ENCODE results near the gene SULT4A1. TPM values are rescaled to one million over a fixed set of nuclear protein-coding genes. Genes with fewer than 3 reads are reported as not detected.
"Not testable (repeated sequence)": the region's sequence is repeated elsewhere in the genome, so short reads cannot be mapped to it uniquely, and the experiment has no call there.

The SULT4A1 gene, protein sequence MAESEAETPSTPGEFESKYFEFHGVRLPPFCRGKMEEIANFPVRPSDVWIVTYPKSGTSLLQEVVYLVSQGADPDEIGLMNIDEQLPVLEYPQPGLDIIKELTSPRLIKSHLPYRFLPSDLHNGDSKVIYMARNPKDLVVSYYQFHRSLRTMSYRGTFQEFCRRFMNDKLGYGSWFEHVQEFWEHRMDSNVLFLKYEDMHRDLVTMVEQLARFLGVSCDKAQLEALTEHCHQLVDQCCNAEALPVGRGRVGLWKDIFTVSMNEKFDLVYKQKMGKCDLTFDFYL
- under 1 TPM; 0.07 to 0.14 TPM for total RNA-seq

DNA sequence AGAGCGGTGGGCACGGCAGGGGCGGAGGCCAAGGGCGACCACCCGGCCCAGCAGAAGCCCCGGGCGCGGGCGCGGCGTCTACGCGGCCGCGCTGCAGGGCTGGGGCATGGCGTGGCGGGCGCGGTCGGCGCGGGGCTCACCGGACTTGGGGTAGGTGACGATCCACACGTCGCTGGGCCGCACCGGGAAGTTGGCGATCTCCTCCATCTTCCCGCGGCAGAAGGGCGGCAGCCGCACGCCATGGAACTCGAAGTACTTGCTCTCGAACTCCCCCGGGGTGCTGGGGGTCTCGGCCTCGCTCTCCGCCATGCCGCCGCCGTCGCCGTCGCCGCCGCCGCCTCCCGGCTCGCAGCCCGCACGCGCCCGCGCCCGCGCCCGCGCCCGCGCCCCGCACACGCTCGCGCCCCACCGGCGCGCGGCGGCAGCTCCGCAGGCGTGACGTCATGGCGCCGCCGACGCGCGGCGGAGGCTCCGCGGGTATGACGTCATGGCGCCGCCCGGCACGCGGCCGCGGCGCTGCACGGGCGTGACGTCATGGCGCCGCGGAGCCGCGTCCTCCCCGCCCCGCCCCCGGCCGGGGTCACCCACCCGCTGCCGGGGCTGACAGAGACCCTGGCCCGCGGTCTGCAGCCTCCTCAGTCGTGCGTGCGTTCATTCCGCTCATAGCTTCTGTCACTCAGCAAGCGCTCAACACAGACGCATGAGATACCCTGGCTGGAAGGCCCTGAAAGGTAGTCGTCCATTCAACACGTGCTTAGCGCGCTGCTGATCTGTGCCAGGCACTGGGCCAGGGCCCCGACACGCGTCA, at the start of gene SULT4A1:
Gene SULT4A1, minus strand, starts transcription at position 440 of the 808 bp plus-strand sequence. Its CDS starts 131 bp downstream, at position 309.
- H3K4me1 Mint-ChIP-seq, result no peaks in the 10 kb centered on the region
- peak within 1 kb of the TSS; percentile 23 for H3K4me3 Mint-ChIP-seq
- no peak within 1 kb of the TSS for H3K27ac Mint-ChIP-seq
- no peaks in the 10 kb centered on the region for H3K36me3 Mint-ChIP-seq (ENCODE audit: low read depth)
- ChIA-PET CTCF (interaction anchor here (0.6 to 1.0 kb wide), 2 partner anchors 20 to 39 kb away, joined by 3 read pairs; no protein-coding TSS in a partner anchor), POLR2A (no interaction called here)
- no peak for ATAC-seq
- peak; percentile 30 for DNase-seq
- intact Hi-C loops (cut with DNase I, micrococcal nuclease), result no loop called here
- peaks cover 58% of the 10 kb centered on the region for H3K27me3 Mint-ChIP-seq
- H3K9me3 Mint-ChIP-seq (ENCODE audit: low read depth), result no peaks in the 10 kb centered on the region

DNA sequence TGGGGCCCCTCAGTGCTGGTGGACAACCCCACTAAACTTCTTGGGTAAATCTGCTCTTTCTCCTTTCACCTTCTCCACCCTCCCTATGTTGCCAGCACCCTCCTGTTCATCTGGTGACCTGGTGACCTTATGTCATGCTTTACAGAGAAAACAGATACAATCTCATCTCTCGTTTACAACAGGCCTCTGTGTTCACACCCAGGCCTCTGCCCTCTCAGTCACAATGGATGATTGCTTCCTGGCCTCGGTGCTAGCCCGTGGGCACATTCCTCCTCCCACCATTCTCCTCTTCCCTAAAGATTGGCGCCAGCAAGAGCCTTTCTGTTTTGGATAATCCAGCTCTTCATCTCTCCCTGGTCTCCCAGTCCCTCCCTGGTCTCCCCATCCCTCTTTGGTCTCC, 49.0 kb upstream of the SULT4A1 start:
- Mint-ChIP-seq H3K4me1 (no peaks in the 10 kb centered on the region), H3K36me3 (ENCODE audit: low read depth) (no peaks in the 10 kb centered on the region), H3K4me3 (no peak overlapping the region), H3K27ac (no peak overlapping the region), H3K27me3 (no peaks in the 10 kb centered on the region), H3K9me3 (ENCODE audit: low read depth) (no peaks in the 10 kb centered on the region)
- intact Hi-C loops (cut with DNase I, micrococcal nuclease), result no loop called here
- POLR2A ChIA-PET, result no interaction called here
- CTCF ChIA-PET, result no interaction called here
- no peak for ATAC-seq
- no peak for DNase-seq

DNA sequence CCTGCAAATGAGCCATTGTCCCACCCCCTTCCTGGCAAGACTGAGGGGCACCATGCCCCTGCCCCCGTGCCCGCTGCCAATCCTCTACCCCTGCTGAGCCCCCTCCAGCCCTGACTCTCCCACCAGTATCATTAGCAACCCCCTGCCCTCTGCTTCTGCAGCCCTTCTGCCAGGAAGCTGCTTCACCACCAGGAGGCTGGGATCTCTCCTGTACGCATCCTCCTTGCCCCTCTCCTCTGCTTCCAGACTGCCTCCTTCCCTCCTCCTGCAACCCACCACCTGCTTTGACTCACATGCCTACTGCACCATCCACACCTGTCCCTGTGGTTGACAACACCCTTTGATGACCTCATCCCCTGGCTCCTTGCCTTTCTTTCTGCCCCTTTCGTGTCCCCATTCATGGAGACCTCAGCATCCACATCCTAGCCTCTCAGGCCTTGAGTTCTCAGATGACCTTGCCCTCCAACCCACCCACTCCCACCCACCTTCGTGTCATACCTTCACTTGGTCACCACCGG, 47.9 kb upstream of the SULT4A1 start:
- Mint-ChIP-seq H3K36me3 (ENCODE audit: low read depth) (no peaks in the 10 kb centered on the region), H3K27ac (no peak overlapping the region), H3K4me3 (no peak overlapping the region), H3K4me1 (no peaks in the 10 kb centered on the region), H3K27me3 (no peaks in the 10 kb centered on the region), H3K9me3 (ENCODE audit: low read depth) (no peaks in the 10 kb centered on the region)
- POLR2A ChIA-PET, result no interaction called here
- no peak for ATAC-seq
- CTCF ChIA-PET, result no interaction called here
- intact Hi-C loops (cut with DNase I, micrococcal nuclease), result no loop called here
- DNase-seq, result no peak

DNA sequence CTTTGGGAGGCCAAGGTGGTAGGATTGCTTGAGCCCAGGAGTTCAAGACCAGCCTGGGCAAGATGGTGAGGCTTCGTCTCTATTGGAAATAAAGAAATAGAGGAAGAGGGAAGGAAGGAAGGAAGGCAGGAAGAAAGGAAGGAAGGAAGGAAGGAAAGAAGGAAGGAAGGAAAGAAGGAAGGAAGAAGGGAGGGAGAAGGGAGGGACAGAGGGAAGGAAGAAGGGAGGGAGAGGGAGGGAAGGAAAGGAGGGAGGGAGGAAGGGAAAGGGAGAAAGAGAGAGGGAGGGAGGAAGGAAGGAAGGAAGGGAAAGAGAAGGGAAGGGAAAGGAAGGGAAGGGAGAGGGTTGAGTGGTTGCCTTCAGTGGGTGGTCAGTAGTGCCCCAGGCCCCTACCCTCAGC, 47.4 kb upstream of the SULT4A1 start:
- ChIA-PET CTCF (no interaction called here), POLR2A (no interaction called here)
- Mint-ChIP-seq H3K9me3 (ENCODE audit: low read depth) (no peaks in the 10 kb centered on the region), H3K36me3 (ENCODE audit: low read depth) (no peaks in the 10 kb centered on the region), H3K27ac (no peak overlapping the region), H3K27me3 (no peaks in the 10 kb centered on the region), H3K4me1 (no peaks in the 10 kb centered on the region), H3K4me3 (no peak overlapping the region)
- ATAC-seq (no peak), DNase-seq (no peak)
- intact Hi-C loops (cut with DNase I, micrococcal nuclease), result no loop called here

DNA sequence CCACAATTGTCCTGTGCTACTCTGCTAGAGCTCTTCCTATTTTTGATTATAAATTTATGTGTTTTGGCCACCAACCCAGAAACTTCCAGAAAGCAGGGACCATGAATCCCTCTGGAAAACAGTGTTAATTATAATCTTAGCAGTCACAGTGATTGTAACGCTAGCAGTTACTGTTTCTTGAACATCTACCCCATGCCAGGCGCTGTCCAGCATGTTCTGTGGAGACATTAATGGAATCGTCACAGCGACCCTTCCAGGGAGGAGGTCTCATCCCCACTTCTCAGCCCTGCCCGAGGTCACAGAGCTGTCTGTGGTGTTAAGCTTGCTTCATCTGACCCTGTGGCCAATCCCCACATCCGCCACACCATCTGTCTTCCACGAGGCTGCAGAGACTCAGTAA, 43.4 kb upstream of the SULT4A1 start:
- Mint-ChIP-seq H3K27me3 (peaks cover 2% of the 10 kb centered on the region), H3K4me1 (no peaks in the 10 kb centered on the region), H3K9me3 (ENCODE audit: low read depth) (no peaks in the 10 kb centered on the region), H3K36me3 (ENCODE audit: low read depth) (no peaks in the 10 kb centered on the region), H3K27ac (no peak overlapping the region), H3K4me3 (no peak overlapping the region)
- CTCF ChIA-PET, result interaction anchor here (1.3 kb wide), 1 partner anchor 23 kb away, joined by 4 read pairs; no protein-coding TSS in a partner anchor
- POLR2A ChIA-PET, result no interaction called here
- DNase-seq (no peak), ATAC-seq (no peak)
- intact Hi-C loops (cut with DNase I, micrococcal nuclease), result no loop called here

DNA sequence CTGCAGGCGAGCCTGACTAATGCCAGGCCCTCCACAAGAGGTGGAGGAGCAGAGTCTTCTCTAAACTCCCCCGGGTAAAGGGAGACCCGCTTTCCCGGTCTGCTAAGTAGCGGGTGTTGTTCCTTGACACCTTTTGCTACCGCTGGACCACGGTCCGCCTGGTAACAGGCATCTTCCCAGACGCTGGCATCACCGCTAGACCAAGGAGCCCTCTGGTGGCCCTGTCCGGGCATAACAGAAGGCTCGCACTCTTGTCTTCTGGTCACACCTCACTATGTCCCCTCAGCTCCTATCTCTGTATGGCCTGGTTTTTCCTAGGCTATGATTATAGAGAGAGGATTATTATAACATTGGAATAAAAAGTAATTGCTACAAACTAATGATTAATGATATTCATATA, 42.1 kb upstream of the SULT4A1 start:
- H3K27me3 Mint-ChIP-seq; H3K4me1 Mint-ChIP-seq; H3K27ac Mint-ChIP-seq; ATAC-seq; POLR2A ChIA-PET; H3K4me3 Mint-ChIP-seq; H3K9me3 Mint-ChIP-seq (ENCODE audit: low read depth); H3K36me3 Mint-ChIP-seq (ENCODE audit: low read depth); intact Hi-C loops (cut with DNase I, micrococcal nuclease); CTCF ChIA-PET: not testable (repeated sequence)
- peak; percentile 62 for DNase-seq

DNA sequence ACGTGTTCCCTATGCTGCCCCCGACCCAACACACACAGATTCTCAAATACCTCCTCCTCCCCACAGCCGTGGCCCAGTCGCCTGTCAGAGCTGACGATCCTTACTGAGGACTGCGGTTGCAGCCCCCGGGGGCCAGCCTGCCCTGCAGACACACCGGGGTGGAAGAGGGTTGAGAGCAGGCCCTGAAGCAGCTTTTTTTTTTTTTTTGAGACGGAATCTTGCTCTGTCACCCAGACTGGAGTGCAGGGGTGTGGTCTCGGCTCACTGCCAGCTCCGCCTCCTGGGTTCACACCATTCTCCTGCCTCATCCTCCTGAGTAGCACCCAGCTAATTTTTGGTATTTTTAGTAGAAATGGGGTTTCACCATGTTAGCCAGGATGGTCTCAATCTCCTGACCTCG, 40.7 kb upstream of the SULT4A1 start:
- H3K27ac Mint-ChIP-seq; DNase-seq; H3K27me3 Mint-ChIP-seq; intact Hi-C loops (cut with DNase I, micrococcal nuclease); H3K4me1 Mint-ChIP-seq; ATAC-seq; POLR2A ChIA-PET; H3K4me3 Mint-ChIP-seq; H3K9me3 Mint-ChIP-seq (ENCODE audit: low read depth); H3K36me3 Mint-ChIP-seq (ENCODE audit: low read depth): not testable (repeated sequence)
- CTCF ChIA-PET, result interaction anchor here (0.6 kb wide), 1 partner anchor 76 kb away, joined by 3 read pairs; no protein-coding TSS in a partner anchor

DNA sequence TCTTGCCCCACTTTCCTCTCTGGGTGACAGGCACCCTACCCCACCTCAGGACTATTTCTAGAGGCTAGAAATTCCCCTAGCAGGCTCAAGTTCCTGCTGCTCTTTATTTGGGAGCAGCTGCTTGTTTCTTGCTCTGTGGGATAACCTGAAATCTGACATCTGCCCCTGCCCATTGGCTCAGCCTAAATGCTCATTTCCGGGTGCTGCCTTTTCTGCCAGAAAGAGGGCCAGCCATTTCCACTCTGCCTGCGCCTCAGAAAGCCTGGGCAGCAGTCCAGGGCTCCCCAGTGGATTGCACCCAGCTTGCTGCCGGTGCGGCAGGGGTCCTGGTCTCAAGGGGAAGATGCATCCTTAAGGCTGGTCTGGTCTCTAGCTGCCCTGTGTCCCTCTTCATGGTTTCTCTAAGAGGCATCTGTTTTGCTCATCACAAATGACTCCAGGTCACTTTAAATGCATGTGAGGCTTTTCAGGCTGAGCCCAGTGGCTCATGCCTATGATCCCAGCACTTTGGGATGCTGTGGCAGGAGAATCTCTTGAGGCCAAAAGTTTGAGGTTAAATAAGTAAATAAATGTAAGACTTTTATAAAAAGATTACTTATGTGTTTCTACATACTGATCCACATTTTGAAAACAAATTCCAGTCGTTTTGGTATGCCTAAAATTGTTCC, 39.8 kb upstream of the SULT4A1 start:
- POLR2A ChIA-PET, result no interaction called here
- CTCF ChIA-PET, result interaction anchor here (0.6 kb wide), 2 partner anchors 17 to 40 kb away, joined by 3 read pairs; partner anchors contain the start of gene SULT4A1
- H3K27me3 Mint-ChIP-seq, result peaks cover 2% of the 10 kb centered on the region

DNA sequence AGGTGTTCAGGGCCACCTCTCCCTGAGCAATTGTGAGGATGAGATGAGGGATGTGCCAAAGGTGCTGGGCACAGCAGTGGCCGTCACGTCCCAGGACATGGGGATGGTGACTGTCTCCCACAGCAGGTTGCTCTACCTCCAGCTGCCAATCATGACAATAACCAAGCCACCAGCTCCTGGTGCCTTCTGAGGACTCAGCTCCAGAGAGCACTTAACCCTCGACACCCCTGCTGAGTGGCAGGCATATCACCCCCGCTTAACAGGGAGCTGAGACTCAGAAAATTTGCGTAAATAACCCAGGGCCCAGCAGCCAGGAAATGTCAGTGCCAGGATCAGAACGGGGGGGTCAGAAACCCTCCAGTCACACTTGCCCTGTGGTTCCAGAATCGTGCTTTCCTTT, 37.9 kb upstream of the SULT4A1 start:
- intact Hi-C loops (cut with DNase I, micrococcal nuclease), result no loop called here
- Mint-ChIP-seq H3K36me3 (ENCODE audit: low read depth) (no peaks in the 10 kb centered on the region), H3K4me1 (no peaks in the 10 kb centered on the region), H3K27ac (no peak overlapping the region), H3K9me3 (ENCODE audit: low read depth) (no peaks in the 10 kb centered on the region), H3K4me3 (no peak overlapping the region), H3K27me3 (peaks cover 2% of the 10 kb centered on the region)
- CTCF ChIA-PET, result interaction anchor here (0.6 to 1.6 kb wide), 3 partner anchors 15 to 19 kb away, joined by 3 to 5 read pairs (median 5); no protein-coding TSS in a partner anchor
- ATAC-seq, result no peak
- DNase-seq, result no peak
- POLR2A ChIA-PET, result no interaction called here

More for the DNA sequence above, 39.8 kb upstream of the SULT4A1 start:
- no peak for ATAC-seq
- Mint-ChIP-seq H3K4me1 (no peaks in the 10 kb centered on the region), H3K27ac (no peak overlapping the region), H3K36me3 (ENCODE audit: low read depth) (no peaks in the 10 kb centered on the region), H3K9me3 (ENCODE audit: low read depth) (no peaks in the 10 kb centered on the region), H3K4me3 (no peak overlapping the region)
- intact Hi-C loops (cut with DNase I, micrococcal nuclease), result no loop called here
- DNase-seq, result no peak

DNA sequence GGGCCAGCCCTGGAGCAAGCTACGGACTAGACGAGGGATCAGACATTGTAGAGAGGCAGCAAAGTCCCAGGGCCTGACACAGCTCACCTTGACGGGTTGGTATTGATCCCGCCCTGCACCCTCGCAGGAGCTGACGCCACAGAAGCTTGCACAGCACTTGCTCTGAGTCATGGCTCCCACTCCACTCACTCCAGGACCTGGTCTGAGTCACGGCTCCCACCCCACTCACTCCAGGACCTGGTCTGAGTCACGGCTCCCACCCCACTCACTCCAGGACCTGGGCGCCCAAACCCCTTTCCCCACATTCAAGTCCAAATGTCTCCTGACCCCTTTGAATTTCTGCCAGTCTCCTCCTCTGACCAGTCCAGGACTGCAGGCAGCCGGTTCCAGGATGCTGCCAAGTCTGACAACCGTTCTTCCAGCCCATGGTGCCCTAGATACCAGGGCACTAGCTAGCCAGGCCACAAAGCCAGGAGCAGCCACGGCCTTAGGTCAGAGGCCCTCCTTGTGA, 35.5 kb upstream of the SULT4A1 start:
- Mint-ChIP-seq H3K9me3 (ENCODE audit: low read depth) (no peaks in the 10 kb centered on the region), H3K27ac (no peak overlapping the region), H3K27me3 (peaks cover 4% of the 10 kb centered on the region), H3K4me1 (no peaks in the 10 kb centered on the region), H3K36me3 (ENCODE audit: low read depth) (no peaks in the 10 kb centered on the region), H3K4me3 (no peak overlapping the region)
- intact Hi-C loops (cut with DNase I, micrococcal nuclease), result no loop called here
- DNase-seq, result peak; percentile 41
- POLR2A ChIA-PET, result no interaction called here
- ATAC-seq, result peak; percentile 63
- CTCF ChIA-PET, result interaction anchor here (1.4 to 2.0 kb wide), 2 partner anchors 11 to 15 kb away, joined by 5 to 6 read pairs; no protein-coding TSS in a partner anchor

DNA sequence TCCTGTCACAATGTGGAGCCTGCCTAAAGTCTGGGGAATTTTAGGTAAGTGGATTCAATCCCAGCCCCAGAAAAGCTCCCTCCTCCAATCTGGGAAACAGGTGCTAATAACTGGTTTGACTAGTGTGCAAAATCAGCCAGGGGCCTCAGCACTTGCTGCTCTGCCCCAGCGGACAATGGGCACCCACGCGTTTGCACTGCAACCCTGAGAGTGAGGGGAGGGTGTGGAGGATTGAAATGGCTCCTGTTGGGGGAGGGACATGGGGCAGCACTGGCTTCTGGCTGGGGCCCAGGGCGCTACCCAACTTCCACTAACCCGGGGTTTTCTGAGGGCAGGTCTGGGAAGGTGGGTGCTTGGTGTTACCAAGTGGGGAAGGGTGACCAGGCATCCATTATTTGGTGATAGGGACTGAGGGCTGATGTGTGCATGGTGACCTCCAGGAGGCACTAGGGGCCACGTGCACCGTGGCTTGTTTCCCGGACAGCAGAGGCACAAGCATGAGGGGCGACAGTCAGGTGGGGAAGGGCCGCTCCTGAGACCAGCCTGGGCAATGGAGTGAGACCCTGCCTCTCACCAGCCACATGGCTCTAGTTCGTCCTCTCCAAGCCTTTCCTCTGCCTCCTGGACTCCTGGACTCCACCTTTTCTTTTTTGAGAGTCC, 33.8 kb upstream of the SULT4A1 start:
- no peak for DNase-seq
- no peak overlapping the region for H3K4me3 Mint-ChIP-seq
- CTCF ChIA-PET, result no interaction called here
- POLR2A ChIA-PET, result no interaction called here
- intact Hi-C loops (cut with DNase I, micrococcal nuclease), result no loop called here
- no peaks in the 10 kb centered on the region for H3K9me3 Mint-ChIP-seq (ENCODE audit: low read depth)
- no peak for ATAC-seq
- H3K36me3 Mint-ChIP-seq (ENCODE audit: low read depth), result no peaks in the 10 kb centered on the region
- no peaks in the 10 kb centered on the region for H3K4me1 Mint-ChIP-seq
- H3K27me3 Mint-ChIP-seq, result peaks cover 10% of the 10 kb centered on the region
- no peak overlapping the region for H3K27ac Mint-ChIP-seq

Data from activated CD4-positive, alpha-beta T cell treated with anti-CD3 and anti-CD28 coated beads for 36 hours (primary cell).